Neural cell (in vitro differentiated cells): ENCODE measurements around the gene OSBPL5.

Experiments
- EP300 ChIP-seq: fragments of 450-650 bp; conservative IDR thresholded peaks from 2 replicates; pipeline ENCODE4 v1.6.1; 2014; ENCODE audit warnings: antibody characterized with exemption, mild to moderate bottlenecking, moderate library complexity; ENCODE audit not compliant: poor library complexity, severe bottlenecking
- EZH2 ChIP-seq: fragments of 200-600, 300-800 bp; shearing (Covaris generic), sonication (generic); IDR thresholded peaks from 2 replicates; pipeline ENCODE4 v1.6.1; 2014; ENCODE audit warnings: antibody characterized with exemption, low read length, borderline replicate concordance, mild to moderate bottlenecking; ENCODE audit not compliant: insufficient read depth, poor library complexity, severe bottlenecking
- MXI1 ChIP-seq: fragments of 450-650 bp; conservative IDR thresholded peaks from 2 replicates; pipeline ENCODE4 v1.6.1; 2014; ENCODE audit warnings: antibody characterized with exemption, mild to moderate bottlenecking; ENCODE audit not compliant: poor library complexity, severe bottlenecking
- POLR2AphosphoS5 ChIP-seq: IDR thresholded peaks from 2 replicates; pipeline ENCODE4 v1.6.1; 2012
- RAD21 ChIP-seq: fragments of 450-650 bp; conservative IDR thresholded peaks from 2 replicates; pipeline ENCODE4 v1.6.1; 2014; ENCODE audit warnings: antibody characterized with exemption, mild to moderate bottlenecking, moderate library complexity
- TF ChIP-seq, protein P1 (sequence below): fragments of 450-650 bp; IDR thresholded peaks from 2 replicates; pipeline ENCODE4 v1.5.1; 2014; ENCODE audit warnings: antibody characterized with exemption, mild to moderate bottlenecking, moderate library complexity; ENCODE audit not compliant: poor library complexity, severe bottlenecking
- TF ChIP-seq, protein P2 (sequence below): IDR thresholded peaks from 2 replicates; pipeline ENCODE4 v1.6.1; 2012; ENCODE audit warnings: borderline replicate concordance

DNA sequence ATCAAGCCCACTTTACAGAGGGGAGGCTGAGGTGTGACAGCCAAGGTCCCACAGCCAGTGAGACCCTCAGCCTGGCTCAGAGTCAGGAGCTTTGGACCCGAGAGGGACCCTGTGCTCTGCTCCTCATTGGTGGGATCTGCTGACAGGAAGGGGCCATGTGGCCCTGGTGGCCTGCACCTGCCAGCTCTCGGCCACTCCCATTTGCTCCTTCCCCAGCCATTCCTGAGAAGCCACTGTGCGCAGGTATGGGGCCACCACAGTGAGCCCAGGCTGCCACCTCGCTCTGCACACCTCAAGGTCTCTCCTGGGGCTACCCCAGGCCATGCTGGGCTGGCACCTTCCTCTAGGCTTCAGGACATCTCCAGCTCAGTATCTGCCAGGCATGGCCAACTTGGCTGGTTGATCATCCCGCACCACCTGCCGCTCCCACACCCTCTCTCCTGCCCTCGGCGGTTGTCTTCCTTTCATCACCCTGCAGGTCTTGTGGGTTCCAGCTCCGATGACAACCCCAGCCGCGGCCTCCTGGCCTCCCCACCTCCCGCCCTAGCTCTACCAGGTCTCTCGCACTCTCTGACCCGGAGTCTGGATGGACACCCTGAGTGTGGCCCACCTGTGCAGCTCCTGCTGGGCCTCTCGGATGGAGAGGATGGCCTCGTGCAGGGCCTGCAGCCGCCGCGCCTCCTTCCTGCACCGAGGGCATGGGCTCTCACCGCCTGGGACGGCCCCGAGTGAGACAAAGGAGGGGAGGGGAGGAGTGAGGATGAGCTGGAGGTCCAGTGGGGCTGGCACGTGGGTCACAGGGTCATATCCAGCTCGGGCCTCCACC, 75.7 kb downstream of the OSBPL5 start:
- TF ChIP-seq RAD21 (no peak), POLR2AphosphoS5 (no peak), MXI1 (no peak), EP300 (no peak), EZH2 (no peak)
- TF ChIP-seq, protein P1, sequence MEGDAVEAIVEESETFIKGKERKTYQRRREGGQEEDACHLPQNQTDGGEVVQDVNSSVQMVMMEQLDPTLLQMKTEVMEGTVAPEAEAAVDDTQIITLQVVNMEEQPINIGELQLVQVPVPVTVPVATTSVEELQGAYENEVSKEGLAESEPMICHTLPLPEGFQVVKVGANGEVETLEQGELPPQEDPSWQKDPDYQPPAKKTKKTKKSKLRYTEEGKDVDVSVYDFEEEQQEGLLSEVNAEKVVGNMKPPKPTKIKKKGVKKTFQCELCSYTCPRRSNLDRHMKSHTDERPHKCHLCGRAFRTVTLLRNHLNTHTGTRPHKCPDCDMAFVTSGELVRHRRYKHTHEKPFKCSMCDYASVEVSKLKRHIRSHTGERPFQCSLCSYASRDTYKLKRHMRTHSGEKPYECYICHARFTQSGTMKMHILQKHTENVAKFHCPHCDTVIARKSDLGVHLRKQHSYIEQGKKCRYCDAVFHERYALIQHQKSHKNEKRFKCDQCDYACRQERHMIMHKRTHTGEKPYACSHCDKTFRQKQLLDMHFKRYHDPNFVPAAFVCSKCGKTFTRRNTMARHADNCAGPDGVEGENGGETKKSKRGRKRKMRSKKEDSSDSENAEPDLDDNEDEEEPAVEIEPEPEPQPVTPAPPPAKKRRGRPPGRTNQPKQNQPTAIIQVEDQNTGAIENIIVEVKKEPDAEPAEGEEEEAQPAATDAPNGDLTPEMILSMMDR = no peak
- TF ChIP-seq, protein P2, sequence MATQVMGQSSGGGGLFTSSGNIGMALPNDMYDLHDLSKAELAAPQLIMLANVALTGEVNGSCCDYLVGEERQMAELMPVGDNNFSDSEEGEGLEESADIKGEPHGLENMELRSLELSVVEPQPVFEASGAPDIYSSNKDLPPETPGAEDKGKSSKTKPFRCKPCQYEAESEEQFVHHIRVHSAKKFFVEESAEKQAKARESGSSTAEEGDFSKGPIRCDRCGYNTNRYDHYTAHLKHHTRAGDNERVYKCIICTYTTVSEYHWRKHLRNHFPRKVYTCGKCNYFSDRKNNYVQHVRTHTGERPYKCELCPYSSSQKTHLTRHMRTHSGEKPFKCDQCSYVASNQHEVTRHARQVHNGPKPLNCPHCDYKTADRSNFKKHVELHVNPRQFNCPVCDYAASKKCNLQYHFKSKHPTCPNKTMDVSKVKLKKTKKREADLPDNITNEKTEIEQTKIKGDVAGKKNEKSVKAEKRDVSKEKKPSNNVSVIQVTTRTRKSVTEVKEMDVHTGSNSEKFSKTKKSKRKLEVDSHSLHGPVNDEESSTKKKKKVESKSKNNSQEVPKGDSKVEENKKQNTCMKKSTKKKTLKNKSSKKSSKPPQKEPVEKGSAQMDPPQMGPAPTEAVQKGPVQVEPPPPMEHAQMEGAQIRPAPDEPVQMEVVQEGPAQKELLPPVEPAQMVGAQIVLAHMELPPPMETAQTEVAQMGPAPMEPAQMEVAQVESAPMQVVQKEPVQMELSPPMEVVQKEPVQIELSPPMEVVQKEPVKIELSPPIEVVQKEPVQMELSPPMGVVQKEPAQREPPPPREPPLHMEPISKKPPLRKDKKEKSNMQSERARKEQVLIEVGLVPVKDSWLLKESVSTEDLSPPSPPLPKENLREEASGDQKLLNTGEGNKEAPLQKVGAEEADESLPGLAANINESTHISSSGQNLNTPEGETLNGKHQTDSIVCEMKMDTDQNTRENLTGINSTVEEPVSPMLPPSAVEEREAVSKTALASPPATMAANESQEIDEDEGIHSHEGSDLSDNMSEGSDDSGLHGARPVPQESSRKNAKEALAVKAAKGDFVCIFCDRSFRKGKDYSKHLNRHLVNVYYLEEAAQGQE = no peak
